Measurements from ENCODE around the gene SYMPK.

- TF ChIP-seq POLR2A (IDR thresholded peaks at IDR 0.05) (no peak), POLR2AphosphoS5 (IDR thresholded peaks at IDR 0.05) (no peak)
- TF ChIP-seq, protein P1, sequence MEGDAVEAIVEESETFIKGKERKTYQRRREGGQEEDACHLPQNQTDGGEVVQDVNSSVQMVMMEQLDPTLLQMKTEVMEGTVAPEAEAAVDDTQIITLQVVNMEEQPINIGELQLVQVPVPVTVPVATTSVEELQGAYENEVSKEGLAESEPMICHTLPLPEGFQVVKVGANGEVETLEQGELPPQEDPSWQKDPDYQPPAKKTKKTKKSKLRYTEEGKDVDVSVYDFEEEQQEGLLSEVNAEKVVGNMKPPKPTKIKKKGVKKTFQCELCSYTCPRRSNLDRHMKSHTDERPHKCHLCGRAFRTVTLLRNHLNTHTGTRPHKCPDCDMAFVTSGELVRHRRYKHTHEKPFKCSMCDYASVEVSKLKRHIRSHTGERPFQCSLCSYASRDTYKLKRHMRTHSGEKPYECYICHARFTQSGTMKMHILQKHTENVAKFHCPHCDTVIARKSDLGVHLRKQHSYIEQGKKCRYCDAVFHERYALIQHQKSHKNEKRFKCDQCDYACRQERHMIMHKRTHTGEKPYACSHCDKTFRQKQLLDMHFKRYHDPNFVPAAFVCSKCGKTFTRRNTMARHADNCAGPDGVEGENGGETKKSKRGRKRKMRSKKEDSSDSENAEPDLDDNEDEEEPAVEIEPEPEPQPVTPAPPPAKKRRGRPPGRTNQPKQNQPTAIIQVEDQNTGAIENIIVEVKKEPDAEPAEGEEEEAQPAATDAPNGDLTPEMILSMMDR (IDR thresholded peaks at IDR 0.05) = no peak
These were observed 36.0 kb downstream of the SYMPK start for GRCh38 chr19:45826934-45827333.
